HepG2 (cell line): Measurements from ENCODE around the gene TNFAIP1. TPM values are rescaled to one million over a fixed set of nuclear protein-coding genes. Genes with fewer than 3 reads are reported as not detected.

Source experiments
- AKAP8 ChIP-seq: sonication (generic); formaldehyde crosslinking; IDR thresholded peaks from 2 replicates; pipeline ENCODE4 v1.5.1; 2020; ENCODE audit warnings: mild to moderate bottlenecking, missing genetic modification reagents
- CHD4 ChIP-seq: fragments of 200-600 bp; sonication (generic); IDR thresholded peaks from 2 replicates; pipeline ENCODE4 v1.7.0; 2017; ENCODE audit warnings: mild to moderate bottlenecking, low read length, borderline replicate concordance
- HDAC1 ChIP-seq: sonication (generic); formaldehyde crosslinking; IDR thresholded peaks from 2 replicates; pipeline ENCODE4 v1.5.1; 2020; ENCODE audit warnings: mild to moderate bottlenecking, missing genetic modification reagents
- LCORL ChIP-seq, 2 experiments: fragments of 450-650 bp in 1 of 2; sonication (generic) in 1 of 2; formaldehyde crosslinking in 1 of 2; IDR thresholded peaks; 2 replicates each; pipeline versions ENCODE4 v1.5.0 to v1.6.1; 2017 to 2020; ENCODE audit warnings: antibody characterized with exemption in 1 of 2, missing genetic modification reagents in 1 of 2
- MAZ ChIP-seq, 2 experiments: sonication (generic) in 1 of 2; formaldehyde crosslinking in 1 of 2; IDR thresholded peaks; 2 replicates each; pipeline versions ENCODE4 v1.5.0 to v1.6.1; 2012 to 2020; ENCODE audit warnings: low read depth in 2 of 2, mild to moderate bottlenecking in 2 of 2, borderline replicate concordance in 1 of 2, improper control_type of control experiment in 1 of 2, low read length in 1 of 2, missing genetic modification reagents in 1 of 2, moderate library complexity in 1 of 2
- NFATC3 ChIP-seq: sonication (generic); formaldehyde crosslinking; IDR thresholded peaks from 2 replicates; pipeline ENCODE4 v1.5.1; 2020; ENCODE audit warnings: mild to moderate bottlenecking, missing genetic modification reagents
- PAF1 ChIP-seq: IDR thresholded peaks from 2 replicates; pipeline ENCODE4 v1.6.1; 2016; ENCODE audit warnings: missing genetic modification reagents, missing compliant biosample characterization
- RBM22 ChIP-seq: fragments of 200-400 bp; formaldehyde crosslinking; optimal IDR thresholded peaks from 2 replicates; pipeline ENCODE3; 2017; ENCODE audit warnings: mild to moderate bottlenecking, low read length, moderate library complexity
- RFX1 ChIP-seq: fragments of 450-650 bp; IDR thresholded peaks from 2 replicates; pipeline ENCODE4 v1.6.1; 2017
- SIN3B ChIP-seq: fragments of 150-350 bp; IDR thresholded peaks from 2 replicates; pipeline ENCODE4 v1.6.1; 2014; ENCODE audit warnings: low read length
- SIX4 ChIP-seq: sonication (generic); formaldehyde crosslinking; IDR thresholded peaks from 2 replicates; pipeline ENCODE4 v1.4.0; 2020; ENCODE audit warnings: missing genetic modification reagents
- ZNF3 ChIP-seq: IDR thresholded peaks from 2 replicates; pipeline ENCODE4 v1.7.0; 2017; ENCODE audit warnings: inconsistent platforms
- ZNF383 ChIP-seq: sonication (generic); formaldehyde crosslinking; IDR thresholded peaks from 2 replicates; pipeline ENCODE4 v1.4.0; 2020; ENCODE audit warnings: missing genetic modification reagents, mild to moderate bottlenecking, borderline replicate concordance
- ZNF441 ChIP-seq: sonication (generic); formaldehyde crosslinking; IDR thresholded peaks from 2 replicates; pipeline ENCODE4 v1.7.0; 2021; ENCODE audit warnings: missing genetic modification reagents, borderline replicate concordance
- ZNF550 ChIP-seq: sonication (generic); formaldehyde crosslinking; IDR thresholded peaks from 2 replicates; pipeline ENCODE4 v1.4.0; 2020; ENCODE audit warnings: mild to moderate bottlenecking, missing genetic modification reagents, borderline replicate concordance
- ZNF556 ChIP-seq: sonication (generic); formaldehyde crosslinking; IDR thresholded peaks from 2 replicates; pipeline ENCODE4 v1.4.0; 2020; ENCODE audit warnings: mild to moderate bottlenecking, missing genetic modification reagents, borderline replicate concordance
- ZNF672 ChIP-seq: sonication (generic); formaldehyde crosslinking; IDR thresholded peaks from 2 replicates; pipeline ENCODE4 v1.8.1; 2022; ENCODE audit warnings: missing genetic modification reagents
- polyA plus RNA-seq, 8 experiments: library from polyadenylated mRNA; depleted of rRNA in 3 of 8; stranded (reverse) in 7 of 8; unstranded in 1 of 8; fragments of >200 nt; fragmentation: Illumina TruSeq in 4 of 8; extraction: Trizol in 4 of 8; gene quantifications; 2 replicates each; pipeline versions ENCODE4 v1.2.1 to v1.2.3, GENCODE V29; 2011 to 2016; ENCODE audit warnings: low read depth in 4 of 8, missing spikeins in 1 of 8, mixed read lengths in 1 of 8; ENCODE audit not compliant: insufficient read depth in 1 of 8
- total RNA-seq, 5 experiments: library from RNA; depleted of rRNA; stranded (reverse); fragments of >200 nt; fragmentation: Illumina TruSeq; extraction: Trizol; gene quantifications; 2 replicates each; pipeline ENCODE4 v1.2.3, GENCODE V29; 2016; ENCODE audit warnings: low read depth in 1 of 5
- TF ChIP-seq, protein P1 (sequence below): sonication (generic); formaldehyde crosslinking; IDR thresholded peaks from 2 replicates; pipeline ENCODE4 v1.4.0; 2020; ENCODE audit warnings: missing genetic modification reagents
- TF ChIP-seq, protein P2 (sequence below): sonication (generic); formaldehyde crosslinking; IDR thresholded peaks from 2 replicates; pipeline ENCODE4 v1.9.0; 2022; ENCODE audit warnings: missing genetic modification reagents, mild to moderate bottlenecking, borderline replicate concordance
- TF ChIP-seq, protein P3 (sequence below), 2 experiments: sonication (generic) in 1 of 2; formaldehyde crosslinking in 1 of 2; IDR thresholded peaks; 2 replicates each; pipeline versions ENCODE4 v1.5.1 to v1.6.1; 2011 to 2020; ENCODE audit warnings: borderline replicate concordance in 1 of 2, low read depth in 1 of 2, low read length in 1 of 2, mild to moderate bottlenecking in 1 of 2, missing genetic modification reagents in 1 of 2, moderate library complexity in 1 of 2
- TF ChIP-seq, protein P4 (sequence below): sonication (generic); formaldehyde crosslinking; IDR thresholded peaks from 2 replicates; pipeline ENCODE4 v1.9.0; 2021; ENCODE audit warnings: missing genetic modification reagents, mild to moderate bottlenecking, borderline replicate concordance
- TF ChIP-seq, protein P5 (sequence below): sonication (generic); formaldehyde crosslinking; IDR thresholded peaks from 2 replicates; pipeline ENCODE4 v1.5.0; 2020; ENCODE audit warnings: missing genetic modification reagents

Gene TNFAIP1
- total and polyA plus RNA-seq, 2 of the 13 experiments (the other 11 are each of a cell fraction or from before 2014, with no cell fraction given), result 17.5 to 40.6 TPM

DNA sequence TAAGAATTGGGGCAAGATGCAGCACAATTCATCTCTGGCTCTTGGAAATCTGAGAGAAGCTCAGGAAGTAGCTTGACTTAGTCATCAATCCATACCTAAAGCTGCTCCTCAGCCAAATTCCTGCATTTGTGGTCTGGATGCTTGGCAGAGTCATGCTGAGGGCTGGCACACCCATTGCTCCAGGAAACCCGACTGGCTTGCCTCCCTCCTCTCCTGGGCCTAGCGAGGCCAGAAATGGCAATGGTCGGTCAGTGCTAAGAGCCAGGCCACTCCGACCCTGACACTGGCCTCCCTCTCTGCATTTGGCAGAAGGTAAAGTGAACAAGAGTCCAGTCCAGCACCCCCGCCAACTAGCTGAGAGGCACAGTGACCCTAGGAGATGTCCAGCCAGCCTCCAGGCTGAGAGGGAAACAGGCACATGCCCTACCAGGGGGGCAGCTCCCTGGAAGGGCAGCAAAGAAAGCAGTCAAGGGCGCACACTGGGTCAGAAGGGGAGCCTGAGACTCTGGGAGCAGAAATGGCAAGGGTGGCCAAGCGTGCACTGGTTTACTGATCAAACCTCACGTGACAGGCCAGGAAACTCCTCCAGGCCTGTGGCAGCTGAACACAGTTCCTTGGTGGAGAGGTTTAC, 11.8 kb downstream of the TNFAIP1 start (continued):
- TF ChIP-seq PAF1 (CRISPR knock-in tag) (no peak), MAZ (IDR thresholded peaks at IDR 0.05; ENCODE audit: borderline replicate concordance, low read depth, low read length) (no peak), MAZ (CRISPR knock-in tag; IDR thresholded peaks at IDR 0.05; ENCODE audit: low read depth) (no peak), CHD4 (no peak), SIX4 (CRISPR knock-in tag) (no peak), SIN3B (no peak), AKAP8 (CRISPR knock-in tag) (peak; percentile 10; the same call in 1 of the 2 replicates), LCORL (IDR thresholded peaks at IDR 0.05) (no peak), LCORL (CRISPR knock-in tag; IDR thresholded peaks at IDR 0.05) (no peak), ZNF3 (CRISPR knock-in tag) (no peak), RBM22 (no peak), ZNF441 (CRISPR knock-in tag) (no peak), ZNF550 (CRISPR knock-in tag) (no peak), ZNF556 (CRISPR knock-in tag) (0 out of 2 replicates have a peak, but pooled peaks have one; percentile 21), NFATC3 (CRISPR knock-in tag) (no peak), ZNF383 (no peak), ZNF672 (CRISPR knock-in tag) (no peak), RFX1 (no peak), HDAC1 (no peak; the same call in 1 of the 2 replicates)
- TF ChIP-seq, protein P1, sequence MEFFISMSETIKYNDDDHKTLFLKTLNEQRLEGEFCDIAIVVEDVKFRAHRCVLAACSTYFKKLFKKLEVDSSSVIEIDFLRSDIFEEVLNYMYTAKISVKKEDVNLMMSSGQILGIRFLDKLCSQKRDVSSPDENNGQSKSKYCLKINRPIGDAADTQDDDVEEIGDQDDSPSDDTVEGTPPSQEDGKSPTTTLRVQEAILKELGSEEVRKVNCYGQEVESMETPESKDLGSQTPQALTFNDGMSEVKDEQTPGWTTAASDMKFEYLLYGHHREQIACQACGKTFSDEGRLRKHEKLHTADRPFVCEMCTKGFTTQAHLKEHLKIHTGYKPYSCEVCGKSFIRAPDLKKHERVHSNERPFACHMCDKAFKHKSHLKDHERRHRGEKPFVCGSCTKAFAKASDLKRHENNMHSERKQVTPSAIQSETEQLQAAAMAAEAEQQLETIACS (CRISPR knock-in tag), result no peak
- TF ChIP-seq, protein P2, sequence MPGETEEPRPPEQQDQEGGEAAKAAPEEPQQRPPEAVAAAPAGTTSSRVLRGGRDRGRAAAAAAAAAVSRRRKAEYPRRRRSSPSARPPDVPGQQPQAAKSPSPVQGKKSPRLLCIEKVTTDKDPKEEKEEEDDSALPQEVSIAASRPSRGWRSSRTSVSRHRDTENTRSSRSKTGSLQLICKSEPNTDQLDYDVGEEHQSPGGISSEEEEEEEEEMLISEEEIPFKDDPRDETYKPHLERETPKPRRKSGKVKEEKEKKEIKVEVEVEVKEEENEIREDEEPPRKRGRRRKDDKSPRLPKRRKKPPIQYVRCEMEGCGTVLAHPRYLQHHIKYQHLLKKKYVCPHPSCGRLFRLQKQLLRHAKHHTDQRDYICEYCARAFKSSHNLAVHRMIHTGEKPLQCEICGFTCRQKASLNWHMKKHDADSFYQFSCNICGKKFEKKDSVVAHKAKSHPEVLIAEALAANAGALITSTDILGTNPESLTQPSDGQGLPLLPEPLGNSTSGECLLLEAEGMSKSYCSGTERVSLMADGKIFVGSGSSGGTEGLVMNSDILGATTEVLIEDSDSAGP (CRISPR knock-in tag), result peak; percentile 22; the same call in 1 of the 2 replicates
- TF ChIP-seq, protein P3, sequence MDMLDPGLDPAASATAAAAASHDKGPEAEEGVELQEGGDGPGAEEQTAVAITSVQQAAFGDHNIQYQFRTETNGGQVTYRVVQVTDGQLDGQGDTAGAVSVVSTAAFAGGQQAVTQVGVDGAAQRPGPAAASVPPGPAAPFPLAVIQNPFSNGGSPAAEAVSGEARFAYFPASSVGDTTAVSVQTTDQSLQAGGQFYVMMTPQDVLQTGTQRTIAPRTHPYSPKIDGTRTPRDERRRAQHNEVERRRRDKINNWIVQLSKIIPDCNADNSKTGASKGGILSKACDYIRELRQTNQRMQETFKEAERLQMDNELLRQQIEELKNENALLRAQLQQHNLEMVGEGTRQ (IDR thresholded peaks at IDR 0.05; ENCODE audit: low read depth, low read length), result no peak
- TF ChIP-seq, protein P3 (CRISPR knock-in tag; IDR thresholded peaks at IDR 0.05; ENCODE audit: borderline replicate concordance), result no peak
- TF ChIP-seq, protein P4, sequence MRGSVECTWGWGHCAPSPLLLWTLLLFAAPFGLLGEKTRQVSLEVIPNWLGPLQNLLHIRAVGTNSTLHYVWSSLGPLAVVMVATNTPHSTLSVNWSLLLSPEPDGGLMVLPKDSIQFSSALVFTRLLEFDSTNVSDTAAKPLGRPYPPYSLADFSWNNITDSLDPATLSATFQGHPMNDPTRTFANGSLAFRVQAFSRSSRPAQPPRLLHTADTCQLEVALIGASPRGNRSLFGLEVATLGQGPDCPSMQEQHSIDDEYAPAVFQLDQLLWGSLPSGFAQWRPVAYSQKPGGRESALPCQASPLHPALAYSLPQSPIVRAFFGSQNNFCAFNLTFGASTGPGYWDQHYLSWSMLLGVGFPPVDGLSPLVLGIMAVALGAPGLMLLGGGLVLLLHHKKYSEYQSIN (CRISPR knock-in tag), result no peak
- TF ChIP-seq, protein P5, sequence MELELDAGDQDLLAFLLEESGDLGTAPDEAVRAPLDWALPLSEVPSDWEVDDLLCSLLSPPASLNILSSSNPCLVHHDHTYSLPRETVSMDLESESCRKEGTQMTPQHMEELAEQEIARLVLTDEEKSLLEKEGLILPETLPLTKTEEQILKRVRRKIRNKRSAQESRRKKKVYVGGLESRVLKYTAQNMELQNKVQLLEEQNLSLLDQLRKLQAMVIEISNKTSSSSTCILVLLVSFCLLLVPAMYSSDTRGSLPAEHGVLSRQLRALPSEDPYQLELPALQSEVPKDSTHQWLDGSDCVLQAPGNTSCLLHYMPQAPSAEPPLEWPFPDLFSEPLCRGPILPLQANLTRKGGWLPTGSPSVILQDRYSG, result no peak
